GM19438 (cell line): ENCODE results near the gene PER3.
A peak's percentile ranks its signal among the peaks of the same experiment; 100 is the strongest.

Experiments used
- ATAC-seq: cut with Tn5 transposase; IDR thresholded peaks from one replicate; pipeline ENCODE4 v1.9.1; 2021; ENCODE audit warnings: low read depth; ENCODE audit not compliant: unreplicated experiment

PER3 gene

GRCh38 chr1:7783826-7784491 is at the start of gene PER3:
Gene PER3 (plus strand): TSS chr1:7784291. CDS start chr1:7784878, 587 bp downstream.
- peak; percentile 83 for ATAC-seq

DNA sequence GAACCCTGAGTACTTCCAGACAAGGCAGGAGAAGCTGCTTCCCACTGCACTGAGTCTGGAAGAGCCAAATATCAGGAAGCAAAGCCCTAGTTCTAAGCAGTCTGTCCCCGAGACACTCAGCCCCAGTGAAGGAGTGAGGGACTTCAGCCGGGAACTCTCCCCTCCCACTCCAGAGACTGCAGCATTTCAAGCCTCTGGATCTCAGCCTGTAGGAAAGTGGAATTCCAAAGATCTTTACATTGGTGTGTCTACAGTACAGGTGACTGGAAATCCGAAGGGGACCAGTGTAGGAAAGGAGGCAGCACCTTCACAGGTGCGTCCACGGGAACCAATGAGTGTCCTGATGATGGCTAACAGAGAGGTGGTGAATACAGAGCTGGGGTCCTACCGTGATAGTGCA is 46.0 kb upstream of the PER3 start:
- ATAC-seq = no peak

DNA sequence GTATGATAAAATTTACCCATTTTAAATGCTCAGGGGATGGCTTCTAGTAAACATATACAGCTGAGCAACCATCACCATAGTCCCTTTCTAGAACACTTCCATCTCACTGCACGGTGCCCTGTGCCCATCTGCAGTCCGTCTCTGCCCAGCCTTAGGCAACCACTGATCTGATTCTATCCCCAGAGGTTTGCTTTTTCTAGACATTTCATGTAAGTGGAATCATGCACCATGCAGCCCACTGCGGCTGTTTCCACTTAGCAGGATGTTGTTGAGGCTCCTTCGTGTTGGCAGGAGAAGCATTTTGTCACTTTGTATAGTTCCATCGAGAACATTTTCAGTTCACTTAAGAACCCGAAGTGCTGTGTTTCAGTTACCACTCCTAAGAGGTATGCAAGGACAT is 40.7 kb upstream of the PER3 start:
- no peak for ATAC-seq

DNA sequence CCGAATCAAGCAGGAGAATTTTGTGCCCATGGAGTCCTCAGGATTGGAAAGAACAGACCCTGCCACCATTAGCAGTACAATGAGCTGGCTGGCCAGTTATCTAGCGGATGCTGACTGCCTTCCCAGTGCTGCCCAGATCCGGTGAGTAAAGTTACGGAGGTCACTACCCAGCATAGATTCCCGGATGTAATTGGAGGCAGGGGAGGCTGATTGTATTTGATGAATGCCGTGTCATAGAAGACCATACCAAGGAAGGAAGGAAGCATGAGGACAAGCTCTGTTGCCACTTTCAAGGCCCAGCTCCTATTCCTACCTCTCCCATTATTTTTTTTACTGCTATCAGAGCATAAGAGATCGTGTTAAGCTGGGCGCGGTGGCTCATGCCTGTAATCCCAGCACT is 39.2 kb upstream of the PER3 start:
- no peak for ATAC-seq

DNA sequence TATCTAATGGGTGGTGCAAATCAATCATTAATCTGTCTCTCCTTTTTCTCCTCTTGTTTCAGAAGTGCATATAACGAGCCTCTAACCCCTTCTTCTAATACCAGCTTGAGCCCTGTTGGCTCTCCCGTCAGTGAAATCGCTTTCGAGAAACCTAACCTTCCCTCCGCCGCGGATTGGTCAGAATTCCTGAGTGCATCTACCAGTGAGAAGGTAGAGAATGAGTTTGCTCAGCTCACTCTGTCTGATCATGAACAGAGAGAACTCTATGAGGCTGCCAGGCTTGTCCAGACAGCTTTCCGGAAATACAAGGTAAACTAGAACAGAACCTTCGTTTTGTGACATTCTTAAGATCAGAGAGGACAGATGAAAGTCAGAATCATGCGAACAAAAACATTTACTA is 38.3 kb upstream of the PER3 start:
- ATAC-seq = no peak

DNA sequence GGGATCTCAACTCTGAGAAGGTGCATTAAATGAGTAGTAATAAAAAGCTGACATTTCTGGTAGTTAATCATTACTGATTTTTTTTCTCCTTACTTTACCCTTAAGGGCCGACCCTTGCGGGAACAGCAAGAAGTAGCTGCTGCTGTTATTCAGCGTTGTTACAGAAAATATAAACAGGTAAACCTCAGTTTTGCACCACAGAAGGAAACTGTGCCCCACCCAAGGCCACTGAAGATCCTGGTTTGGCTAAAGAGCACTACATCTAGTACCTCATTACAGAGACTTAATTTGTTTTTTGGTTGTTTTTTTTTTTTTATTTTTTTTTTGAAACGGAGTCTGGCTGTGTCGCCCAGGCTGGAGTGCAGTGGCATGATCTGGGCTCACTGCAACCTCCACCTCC is 36.5 kb upstream of the PER3 start:
- ATAC-seq = no peak

DNA sequence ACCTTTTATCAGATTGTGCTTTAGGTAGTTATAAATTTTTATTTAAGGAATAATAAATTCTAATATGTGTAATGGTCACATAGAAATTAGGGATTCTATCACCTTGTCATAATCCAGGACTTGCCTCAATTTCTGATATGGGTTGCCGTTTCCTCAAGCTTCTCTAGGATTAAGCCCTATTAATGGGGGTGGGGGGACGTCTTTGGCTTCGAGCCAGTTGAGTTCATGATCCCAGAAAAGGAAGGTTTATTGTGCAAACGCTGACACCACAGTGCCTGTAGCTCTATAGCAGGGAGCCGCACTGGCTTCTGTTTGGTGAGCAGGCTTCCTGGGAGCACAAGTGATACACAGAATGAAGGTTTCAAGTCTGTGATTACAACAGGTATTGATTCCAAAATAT is 35.0 kb upstream of the PER3 start:
- no peak for ATAC-seq

GRCh38 chr1:7751174-7751573 is 32.9 kb upstream of the PER3 start:
- no peak for ATAC-seq

- ATAC-seq = no peak
Observed at GRCh38 chr1:7752512-7753417, 31.3 kb upstream of the PER3 start.

- ATAC-seq = no peak
Observed at GRCh38 chr1:7753641-7754040, 30.4 kb upstream of the PER3 start.

DNA sequence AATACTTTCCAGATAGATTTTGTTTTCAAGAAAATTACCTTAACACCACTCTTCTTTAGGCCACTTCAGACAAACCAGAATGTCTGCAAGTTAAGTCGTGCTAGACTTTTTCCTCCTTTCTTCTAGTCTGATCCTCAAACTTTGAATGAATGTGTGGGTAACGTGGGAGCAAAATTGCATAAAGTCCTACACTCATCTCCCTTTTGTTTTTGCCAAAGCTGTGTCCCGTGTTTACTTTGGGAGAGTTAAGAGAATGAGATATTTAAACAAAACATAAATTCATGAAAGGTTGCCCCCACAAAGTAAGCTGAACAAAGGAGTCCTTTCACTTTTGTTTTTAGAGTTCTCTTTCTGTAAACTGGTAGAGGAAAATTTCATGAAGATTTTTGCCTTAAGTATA is 29.9 kb upstream of the PER3 start:
- ATAC-seq = no peak

DNA sequence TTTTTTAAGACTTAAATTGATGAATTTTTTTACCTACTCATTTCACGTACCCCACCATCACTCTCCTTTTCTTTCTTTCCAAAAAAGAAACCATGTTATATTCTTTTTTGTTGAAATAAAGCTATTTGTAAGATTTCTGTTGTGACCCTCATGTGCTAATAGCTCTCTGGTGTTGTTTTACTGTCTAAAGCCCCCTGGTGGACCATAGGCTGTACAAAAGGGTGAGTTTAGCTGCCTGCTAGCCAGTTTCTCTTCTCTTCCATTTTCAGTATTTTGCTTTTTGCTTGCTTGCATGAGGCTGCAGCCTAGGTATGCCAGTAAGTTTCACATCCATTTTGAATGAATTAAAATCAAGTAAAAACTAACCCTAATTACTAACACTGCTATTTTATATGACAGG is 28.6 kb upstream of the PER3 start:
- no peak for ATAC-seq

- ATAC-seq = no peak
Observed at GRCh38 chr1:7760245-7760644, 23.8 kb upstream of the PER3 start.

DNA sequence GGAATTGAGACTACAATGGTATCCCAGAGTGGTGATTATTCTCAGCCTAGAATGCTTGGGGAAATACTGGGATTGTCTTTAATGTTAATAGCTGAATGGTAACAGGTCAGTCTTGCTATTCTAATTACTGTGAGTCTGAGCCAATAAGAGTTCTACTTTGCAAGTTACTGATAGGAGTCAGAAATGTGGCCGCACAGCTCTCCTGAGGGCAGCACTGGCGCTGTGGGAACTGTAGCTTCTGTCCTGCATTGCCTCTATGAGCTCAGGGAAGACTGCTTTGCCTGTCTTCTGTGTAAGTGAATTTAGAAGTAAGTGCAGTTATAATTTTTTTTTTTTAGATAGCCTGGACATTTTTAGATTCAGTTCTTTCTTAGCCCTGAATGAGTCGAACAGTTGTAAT is 23.0 kb upstream of the PER3 start:
- no peak for ATAC-seq

GRCh38 chr1:7767176-7767575 is 16.9 kb upstream of the PER3 start:
- no peak for ATAC-seq

DNA sequence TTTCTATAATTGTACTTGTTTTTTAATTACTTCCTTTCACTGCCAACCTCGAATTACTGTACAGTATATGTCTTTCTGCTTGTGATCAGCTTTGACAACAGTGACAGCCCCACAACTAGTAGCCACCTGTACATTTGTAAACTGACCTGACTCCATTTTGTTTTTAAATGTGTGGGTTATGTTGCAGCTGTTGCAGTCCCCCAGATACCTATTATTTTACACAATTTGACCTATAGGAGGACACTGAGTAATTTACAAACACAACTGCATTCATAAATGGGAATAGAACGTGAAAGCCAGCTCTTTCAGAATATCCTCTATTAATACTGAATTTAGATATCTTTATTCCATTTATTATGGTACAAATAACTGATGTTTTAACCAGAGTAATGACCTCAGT is 15.5 kb upstream of the PER3 start:
- no peak for ATAC-seq

- ATAC-seq = no peak
Observed at GRCh38 chr1:7769673-7770412, 14.2 kb upstream of the PER3 start.

- ATAC-seq = peak; percentile 7
Observed at GRCh38 chr1:7770669-7770996, 13.5 kb upstream of the PER3 start.

GRCh38 chr1:7770997-7771822 is 12.9 kb upstream of the PER3 start, which contains the start of gene VAMP3:
Gene VAMP3 (plus strand): TSS chr1:7771296. CDS start chr1:7771384, 88 bp downstream.
- peak; percentile 81 for ATAC-seq

DNA sequence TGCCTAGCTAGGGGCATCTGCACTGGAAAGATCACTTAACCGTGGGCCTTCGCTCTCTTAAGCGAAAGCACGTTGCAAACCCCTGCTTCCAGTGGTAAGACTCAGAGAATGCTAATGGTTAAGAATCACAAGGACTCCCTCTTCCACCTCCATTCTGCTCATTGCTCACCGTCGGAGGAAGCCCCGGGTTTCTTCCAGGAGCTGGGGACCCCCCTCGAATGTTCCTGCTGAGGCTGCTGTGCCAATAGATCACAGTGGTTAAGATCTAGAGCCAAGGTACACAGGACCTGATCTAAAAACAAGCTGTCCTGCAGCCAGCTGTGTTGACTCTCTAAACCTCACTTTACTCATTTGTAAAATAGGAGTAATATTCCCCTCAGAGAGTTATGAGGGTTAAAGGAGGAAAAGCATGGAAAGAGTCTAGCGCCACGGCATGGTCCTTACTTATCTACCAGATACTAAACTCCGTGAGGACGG is 12.2 kb upstream of the PER3 start:
- ATAC-seq = no peak
